ENCODE measurements around the gene NPHP3.
"Not testable (repeated sequence)": the region's sequence is repeated elsewhere in the genome, so short reads cannot be mapped to it uniquely, and the experiment has no call there.

The NPHP3 gene, protein sequence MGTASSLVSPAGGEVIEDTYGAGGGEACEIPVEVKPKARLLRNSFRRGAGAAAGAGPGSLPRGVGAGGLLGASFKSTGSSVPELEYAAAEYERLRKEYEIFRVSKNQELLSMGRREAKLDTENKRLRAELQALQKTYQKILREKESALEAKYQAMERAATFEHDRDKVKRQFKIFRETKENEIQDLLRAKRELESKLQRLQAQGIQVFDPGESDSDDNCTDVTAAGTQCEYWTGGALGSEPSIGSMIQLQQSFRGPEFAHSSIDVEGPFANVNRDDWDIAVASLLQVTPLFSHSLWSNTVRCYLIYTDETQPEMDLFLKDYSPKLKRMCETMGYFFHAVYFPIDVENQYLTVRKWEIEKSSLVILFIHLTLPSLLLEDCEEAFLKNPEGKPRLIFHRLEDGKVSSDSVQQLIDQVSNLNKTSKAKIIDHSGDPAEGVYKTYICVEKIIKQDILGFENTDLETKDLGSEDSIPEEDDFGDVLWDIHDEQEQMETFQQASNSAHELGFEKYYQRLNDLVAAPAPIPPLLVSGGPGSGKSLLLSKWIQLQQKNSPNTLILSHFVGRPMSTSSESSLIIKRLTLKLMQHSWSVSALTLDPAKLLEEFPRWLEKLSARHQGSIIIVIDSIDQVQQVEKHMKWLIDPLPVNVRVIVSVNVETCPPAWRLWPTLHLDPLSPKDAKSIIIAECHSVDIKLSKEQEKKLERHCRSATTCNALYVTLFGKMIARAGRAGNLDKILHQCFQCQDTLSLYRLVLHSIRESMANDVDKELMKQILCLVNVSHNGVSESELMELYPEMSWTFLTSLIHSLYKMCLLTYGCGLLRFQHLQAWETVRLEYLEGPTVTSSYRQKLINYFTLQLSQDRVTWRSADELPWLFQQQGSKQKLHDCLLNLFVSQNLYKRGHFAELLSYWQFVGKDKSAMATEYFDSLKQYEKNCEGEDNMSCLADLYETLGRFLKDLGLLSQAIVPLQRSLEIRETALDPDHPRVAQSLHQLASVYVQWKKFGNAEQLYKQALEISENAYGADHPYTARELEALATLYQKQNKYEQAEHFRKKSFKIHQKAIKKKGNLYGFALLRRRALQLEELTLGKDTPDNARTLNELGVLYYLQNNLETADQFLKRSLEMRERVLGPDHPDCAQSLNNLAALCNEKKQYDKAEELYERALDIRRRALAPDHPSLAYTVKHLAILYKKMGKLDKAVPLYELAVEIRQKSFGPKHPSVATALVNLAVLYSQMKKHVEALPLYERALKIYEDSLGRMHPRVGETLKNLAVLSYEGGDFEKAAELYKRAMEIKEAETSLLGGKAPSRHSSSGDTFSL (N-terminal part only)

DNA sequence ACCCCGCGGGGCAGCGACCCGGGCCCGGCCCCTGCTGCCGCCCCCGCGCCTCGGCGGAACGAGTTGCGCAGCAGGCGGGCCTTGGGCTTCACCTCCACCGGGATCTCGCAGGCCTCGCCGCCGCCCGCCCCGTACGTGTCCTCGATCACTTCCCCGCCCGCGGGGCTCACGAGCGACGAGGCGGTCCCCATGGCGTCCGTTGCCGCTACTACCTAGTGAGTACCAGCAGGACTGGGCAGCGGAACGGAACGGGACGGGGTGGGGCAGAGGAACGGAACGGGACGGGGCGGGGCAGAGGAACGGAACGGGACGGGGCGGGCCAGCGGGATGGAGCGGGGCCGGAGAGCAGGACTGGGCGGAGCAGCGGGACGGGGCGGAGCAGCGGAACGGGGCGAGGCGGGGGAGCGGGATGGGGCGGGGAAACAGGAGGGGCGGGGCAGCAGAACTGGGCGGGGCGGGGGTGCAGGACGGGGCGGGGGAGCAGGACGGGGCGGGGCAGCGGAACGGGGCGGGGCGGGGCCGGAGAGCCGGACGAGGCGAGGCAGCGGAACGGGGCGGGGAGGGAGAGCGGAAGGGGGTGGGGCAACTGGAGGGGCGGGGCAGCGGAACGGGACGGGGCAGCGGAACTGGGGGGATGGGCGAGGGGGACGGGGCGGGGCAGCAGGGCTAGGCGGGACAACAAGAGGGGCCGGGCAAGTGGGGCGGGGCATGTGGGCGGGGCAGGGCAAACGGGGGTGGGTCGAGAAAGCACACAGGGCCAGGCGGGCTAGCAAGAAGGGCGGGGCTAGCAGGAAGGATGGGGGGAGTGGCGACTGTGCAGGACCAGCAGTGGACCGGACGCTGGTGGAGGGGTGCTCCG, at the start of gene NPHP3:
TSS of gene NPHP3 (minus strand) at position 245 of the 859 bp plus-strand sequence. CDS start at position 191, 54 bp downstream.
- DNase-seq (ENCODE audit: low spot score), result peak; percentile 90

DNA sequence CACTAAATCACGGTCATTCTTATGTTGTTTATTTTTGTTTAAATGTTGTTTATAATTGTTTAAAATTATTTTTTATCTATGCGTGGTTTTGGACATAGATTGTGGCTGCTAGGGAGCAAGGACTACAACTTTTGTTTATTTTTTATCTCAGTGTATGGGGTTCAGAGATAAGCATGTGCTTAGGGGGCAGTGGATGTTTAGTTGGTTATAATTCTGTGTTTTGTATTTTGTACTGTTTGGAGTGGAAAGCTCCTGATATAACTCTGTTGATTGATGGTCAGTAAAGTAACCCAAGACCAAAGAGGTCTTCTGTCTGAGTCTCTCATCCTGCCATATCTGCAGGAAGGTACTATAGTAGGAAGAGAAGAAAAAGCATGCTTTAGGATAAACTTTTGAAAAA, 36.5 kb upstream of the NPHP3 start:
- DNase-seq (ENCODE audit: low spot score), result no peak

DNA sequence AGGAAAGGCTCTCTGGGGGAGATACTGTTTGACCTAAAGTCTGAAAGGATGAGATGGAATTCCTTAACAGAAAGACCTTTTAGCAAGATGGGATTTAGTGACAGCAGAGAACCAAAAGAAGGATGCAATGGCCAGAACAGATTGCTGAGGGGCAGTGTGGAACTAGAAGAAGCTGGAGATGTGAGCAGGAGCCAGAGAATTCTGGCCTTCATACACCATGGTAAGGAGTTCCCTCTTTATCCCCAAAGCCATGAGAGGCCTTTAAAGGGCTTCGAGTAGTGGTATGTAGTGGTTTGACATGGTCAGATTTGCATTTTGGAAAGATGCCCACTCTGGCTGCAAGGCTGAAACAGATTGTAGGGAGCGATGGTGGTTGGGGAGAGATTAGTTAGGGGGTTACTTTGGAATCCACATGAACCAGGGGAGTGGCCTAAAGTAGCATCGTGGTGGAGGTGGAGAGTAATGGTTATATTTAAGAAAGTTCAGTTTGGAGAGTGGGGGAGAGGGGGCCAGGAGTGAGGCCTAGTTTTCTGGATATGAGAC, 34.0 kb upstream of the NPHP3 start:
- DNase-seq (ENCODE audit: low spot score), result no peak

DNA sequence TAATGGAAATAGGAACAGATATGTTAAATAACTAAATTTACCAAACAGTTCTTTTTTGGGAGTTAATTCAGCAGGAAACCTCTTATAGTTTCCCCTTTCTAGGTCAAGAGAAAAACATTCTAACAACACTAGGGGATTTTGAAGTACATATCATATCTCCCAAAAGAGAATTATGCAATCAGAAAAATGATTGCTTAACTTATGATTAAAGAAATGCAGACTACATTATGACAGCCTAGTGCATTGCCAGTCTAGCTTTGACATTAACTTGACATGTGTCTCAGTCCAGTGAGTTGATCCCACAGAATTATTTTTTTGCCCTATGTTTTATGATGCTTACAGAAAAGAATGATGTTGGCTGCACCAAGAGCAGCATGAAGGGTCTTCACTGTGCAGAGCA, 31.7 kb upstream of the NPHP3 start:
- no peak for DNase-seq (ENCODE audit: low spot score)

DNA sequence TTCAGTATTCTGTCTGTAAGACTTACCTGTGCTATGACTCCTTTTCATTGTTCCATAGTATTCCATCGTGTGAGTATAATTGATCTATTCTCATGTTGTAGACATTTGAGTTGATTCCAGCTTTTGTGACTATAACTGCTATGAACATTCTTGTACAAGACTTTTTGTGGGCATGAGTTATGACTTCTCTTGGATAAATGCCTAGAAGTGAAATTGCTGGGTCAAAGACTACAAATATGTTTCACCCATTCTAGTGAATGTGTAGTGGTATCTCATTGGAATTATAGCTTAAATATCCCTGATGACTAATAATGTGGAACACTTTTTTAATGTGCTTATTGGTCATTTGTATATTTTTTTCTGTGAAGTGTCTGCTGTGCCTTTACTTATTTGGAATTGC, 27.6 kb upstream of the NPHP3 start:
- DNase-seq (ENCODE audit: low spot score), result no peak

DNA sequence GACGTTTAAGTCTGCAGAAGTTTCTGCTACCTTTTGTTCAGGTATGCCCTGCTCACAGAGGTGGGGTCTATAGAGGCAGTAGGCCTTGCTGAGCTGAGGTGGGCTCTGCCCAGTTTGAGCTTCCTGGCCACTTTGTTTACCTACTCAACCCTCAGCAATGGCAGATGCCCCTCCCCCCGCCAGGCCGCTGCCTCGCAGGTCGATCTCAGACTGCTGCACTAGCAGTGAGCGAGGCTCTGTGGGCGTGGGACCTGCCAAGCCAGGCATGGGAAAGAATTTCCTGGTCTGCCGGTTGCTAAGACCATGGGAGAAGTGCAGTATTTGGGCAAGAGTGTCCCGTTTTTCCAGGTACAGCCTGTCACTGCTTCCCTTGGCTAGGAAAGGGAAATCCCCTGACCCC, 24.5 kb upstream of the NPHP3 start:
- DNase-seq (ENCODE audit: low spot score), result not testable (repeated sequence)

DNA sequence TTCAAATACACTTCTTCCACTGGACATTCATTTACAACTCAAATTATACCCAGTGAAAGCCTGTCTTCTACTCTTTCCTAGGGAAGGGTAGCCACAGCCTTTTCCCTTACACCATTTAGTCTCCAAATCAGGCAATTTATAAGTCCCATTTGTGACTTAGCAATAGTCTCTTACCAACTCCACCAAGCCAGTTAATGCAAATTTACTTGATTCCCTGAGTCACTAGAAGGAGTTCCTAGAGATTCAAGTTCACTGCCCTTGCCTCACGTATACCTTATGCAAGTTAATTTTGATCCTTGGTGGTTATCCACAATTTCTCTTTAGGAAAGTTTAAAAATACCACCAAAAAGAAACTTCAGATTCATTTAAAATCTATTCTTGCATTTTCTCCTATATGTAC, 16.1 kb upstream of the NPHP3 start:
- no peak for DNase-seq (ENCODE audit: low spot score)

DNA sequence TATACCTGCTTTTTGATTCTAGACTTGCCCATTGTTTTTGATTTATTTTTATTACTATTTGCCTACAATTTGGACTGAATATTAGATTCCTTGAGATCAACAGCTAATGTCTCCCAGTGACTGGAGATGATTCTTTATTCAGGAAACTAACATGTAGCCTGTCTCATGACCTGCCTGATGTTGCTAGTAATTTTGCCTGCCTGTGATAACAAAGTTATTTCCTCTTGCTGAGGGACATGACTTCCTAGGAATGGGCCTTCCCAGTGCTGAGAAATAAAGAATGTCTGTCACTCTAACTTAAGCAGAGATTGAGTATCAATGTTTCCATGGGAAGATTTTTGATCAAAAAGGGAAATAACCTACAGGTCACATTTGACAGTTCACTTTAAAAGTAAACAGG, 13.4 kb upstream of the NPHP3 start:
- DNase-seq (ENCODE audit: low spot score), result no peak

DNA sequence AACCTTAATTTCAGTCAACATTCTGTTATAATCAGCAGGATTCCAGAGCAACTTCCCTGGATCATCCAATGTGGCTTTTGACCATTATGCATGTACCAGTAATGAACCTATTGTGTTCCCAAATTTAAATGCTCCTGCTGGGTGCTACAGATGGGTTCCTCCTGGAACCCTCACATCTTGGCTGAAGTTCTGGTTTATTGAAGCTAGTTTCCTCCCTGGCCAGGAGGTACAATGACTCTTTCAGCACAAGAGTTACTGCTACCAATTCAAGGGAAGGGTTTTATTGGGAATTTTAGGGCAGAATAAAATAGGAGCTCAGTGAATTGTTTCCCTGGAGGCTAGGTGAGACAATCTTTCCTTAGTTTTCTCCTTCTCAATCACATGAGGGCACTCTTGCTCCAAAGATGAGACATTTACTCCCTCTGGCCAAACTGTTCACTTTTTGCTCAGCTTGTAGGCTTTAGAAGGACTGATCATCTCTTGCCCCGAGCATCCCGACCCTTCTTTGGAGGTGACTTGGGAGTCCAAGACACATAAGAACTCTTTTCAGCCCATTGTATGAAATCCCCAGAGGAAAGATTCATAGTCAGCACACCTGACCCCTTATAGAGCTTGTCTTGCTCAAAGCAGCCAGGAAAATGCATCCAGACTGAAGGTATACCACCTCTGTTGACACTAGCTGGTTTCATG, 8.8 kb upstream of the NPHP3 start:
- peak; percentile 18 for DNase-seq (ENCODE audit: low spot score)

DNA sequence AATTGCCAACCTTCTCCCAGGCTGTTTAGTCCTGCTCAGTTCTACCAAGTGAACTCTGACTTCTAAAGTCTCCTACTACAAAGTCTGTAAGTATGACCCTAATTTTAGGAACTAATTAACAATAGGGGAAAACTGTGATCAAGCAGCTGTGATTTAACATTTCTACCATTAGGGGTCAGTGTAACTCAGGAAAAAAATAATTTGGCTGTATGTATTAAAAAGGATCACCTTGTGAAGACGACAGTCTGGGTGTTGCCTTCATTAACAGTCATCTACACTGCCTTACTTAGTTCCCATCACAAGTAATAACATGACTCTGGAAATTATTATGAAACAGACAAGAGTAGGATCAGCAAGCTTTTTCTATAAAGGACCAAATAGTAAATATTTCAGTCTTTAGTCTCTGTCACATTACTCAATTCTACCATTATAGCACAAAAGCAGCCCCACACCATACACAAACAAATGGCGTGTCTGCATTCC, 4.2 kb upstream of the NPHP3 start:
- peak; percentile 33 for DNase-seq (ENCODE audit: low spot score)

DNA sequence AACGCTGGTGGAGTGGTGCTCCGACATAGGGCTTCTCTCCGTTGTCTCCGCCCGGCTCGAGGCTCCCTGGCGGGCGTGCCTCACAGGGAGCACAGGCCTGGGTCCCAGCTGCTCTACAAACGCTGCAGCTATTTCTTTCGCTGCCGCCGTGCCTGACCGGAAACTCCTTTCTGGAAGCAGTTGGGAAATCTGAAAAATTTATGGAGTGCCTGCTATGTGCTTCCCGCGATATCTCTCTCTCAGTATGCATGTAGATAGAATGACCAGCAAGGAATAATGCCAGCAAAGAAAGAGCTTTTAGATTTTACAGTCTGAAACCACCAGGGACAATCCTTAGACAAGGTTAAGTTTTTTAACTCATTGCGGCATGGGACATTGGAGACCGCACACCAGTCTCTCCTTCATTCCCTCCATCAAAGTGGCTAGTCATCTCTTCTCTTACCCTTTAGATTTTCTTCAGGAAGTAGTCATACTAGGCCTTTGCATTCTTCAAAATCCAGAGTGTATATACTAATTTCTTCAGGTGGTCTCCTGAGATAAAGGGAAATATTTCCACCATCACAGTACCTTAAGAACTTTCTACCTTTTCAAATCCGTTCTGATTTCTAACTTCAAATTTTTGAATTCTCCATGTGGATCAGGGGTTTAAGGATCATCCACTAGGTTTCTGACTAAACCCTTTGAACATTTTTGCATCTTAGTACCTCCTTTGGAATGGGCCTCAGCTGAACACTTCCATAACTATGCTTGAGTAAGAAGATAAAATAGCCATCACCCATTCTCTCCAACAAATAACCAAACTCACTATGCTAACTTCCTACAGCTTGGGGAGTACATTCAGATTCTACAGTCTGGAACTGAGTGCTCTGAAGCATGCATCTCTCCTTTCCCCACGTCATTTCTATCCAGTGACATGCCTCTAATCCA, 1.1 kb upstream of the NPHP3 start:
- DNase-seq (ENCODE audit: low spot score), result no peak

DNA sequence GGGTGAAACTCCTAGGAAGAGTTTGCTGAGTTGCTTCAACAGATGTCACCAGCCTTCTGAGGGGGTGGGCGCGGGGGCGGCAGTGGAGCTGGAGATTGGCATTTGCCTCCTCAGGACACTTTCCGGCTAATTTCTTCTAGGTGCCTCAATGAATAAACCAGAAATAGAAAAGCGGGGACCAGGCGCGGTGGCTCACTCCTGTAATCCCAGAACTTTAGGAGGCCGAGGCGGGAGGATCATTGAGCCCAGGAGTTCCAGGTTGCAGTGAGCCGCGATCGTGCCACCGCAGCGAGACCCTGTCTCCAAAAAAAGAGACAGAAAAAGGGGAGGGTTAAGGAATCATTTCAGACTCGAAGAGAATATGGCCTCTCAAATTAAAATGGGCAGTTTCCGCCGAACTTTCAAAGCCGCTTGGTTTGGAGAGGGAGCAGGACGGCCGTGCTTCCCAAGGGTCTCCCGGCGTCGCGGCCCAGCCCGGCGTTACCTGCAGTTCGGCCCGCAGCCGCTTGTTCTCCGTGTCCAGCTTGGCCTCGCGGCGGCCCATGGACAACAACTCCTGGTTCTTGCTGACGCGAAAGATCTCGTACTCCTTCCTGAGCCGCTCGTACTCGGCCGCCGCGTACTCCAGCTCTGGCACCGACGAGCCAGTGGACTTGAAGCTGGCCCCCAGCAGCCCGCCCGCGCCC, 587 bp downstream of the NPHP3 start:
- DNase-seq (ENCODE audit: low spot score), result peak; percentile 58

DNA sequence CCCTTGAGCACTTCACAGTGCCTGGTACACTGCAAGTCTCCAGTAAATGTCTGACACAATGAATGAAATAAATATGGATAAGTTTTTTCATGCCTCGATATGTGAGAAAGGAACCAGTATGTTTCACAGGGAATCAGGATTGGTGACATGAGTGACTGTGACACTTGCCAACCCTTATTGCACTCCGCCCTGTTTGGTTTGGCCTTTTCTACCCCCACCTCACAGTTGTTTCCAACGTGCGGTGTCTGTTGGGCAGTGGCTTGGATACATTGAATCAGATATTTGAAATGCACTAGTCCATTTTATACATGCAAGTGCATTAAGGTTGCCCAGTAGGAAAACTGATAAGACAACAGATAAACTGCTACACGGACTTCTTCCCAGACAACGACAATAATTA, 2.0 kb downstream of the NPHP3 start:
- DNase-seq (ENCODE audit: low spot score), result no peak

DNA sequence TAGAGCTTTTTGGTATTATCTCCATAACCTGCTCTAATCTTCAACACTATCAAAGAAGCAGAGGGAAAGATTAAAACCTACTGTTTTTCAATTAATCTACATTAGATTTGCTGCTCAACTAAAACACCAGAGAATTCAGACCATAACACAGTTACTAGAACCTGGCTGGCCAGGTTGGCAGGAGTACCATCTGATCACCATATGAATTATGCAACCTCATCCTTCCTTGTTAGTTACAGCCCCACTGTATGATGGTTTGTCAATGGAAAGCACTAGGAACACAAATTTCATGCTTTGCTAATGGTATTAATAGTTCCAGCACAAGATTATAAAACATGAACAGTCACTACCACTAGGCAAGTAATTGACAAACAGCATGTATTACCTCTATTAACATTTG, 5.8 kb downstream of the NPHP3 start:
- no peak for DNase-seq (ENCODE audit: low spot score)

DNA sequence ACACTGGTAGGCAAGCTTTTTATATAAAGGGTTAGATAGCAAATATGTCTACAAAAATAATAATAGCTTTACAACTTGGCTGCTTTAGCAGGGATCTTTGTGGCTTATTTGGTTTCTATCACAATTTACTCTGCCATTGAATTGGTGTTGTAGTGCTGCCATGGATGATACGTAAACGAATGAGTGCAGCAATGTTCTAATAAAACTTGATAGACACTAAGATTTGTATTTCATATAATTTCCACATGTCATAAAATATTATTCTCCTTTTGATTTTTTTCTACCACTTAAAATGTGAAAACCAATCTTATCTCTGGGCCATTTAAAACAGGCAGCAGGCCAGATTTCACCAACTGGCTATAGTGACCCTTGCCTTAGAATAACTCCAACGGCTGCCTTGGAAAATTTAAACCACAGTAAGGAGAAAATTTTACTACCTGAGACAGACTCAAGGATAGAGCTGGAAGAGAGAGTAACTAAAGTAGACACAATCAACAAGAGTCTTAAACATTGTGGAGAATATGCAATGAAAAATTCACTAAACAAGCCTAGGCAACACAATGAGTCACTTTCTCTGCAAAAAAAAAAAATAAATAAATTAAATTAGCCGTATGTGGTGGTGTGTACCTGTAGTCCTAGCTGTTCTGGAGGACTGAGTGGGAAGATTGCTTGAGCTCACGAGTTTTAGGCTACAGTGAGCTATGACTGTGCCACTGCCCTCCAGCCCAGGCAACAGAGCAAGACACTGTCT, 8.1 kb downstream of the NPHP3 start:
- no peak for DNase-seq (ENCODE audit: low spot score)

DNA sequence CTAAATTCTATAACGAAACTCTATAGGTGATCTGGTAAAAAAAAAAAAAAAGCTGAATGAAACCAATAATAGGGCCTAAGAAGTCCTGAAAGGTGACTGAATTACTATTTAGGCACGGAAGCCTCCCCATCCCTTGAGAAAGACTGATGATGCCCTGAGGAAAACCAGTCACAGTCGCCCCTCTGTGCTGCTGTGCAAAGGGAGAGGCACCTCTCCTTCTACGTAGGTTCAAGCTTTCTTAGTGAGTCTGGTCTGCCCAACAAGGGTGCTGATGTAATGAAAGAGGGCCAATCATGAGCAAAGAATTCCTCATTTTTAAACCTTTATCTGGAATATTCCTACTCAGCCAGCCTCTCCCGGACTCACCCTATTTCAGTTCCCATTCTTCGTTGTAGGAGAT, 11.9 kb downstream of the NPHP3 start:
- DNase-seq (ENCODE audit: low spot score), result no peak

DNA sequence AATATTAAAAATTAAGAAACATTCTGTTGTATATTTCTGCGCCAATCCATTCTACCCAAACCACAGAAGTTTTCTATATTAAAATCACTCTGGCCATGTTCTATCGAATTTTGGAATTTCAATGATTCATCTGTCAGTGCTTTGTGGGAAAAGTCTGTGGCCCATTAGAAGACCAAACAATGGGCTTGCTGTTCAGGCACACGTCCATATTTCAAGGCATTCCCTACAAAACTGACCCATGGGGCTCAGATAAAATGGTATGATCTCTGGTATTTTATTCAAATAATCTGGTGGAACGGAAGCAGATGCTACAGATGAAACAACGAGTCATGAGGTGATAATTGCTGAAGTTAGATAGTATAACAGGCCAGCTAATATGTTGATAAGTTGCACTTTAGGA, 12.4 kb downstream of the NPHP3 start:
- DNase-seq (ENCODE audit: low spot score), result no peak

DNA sequence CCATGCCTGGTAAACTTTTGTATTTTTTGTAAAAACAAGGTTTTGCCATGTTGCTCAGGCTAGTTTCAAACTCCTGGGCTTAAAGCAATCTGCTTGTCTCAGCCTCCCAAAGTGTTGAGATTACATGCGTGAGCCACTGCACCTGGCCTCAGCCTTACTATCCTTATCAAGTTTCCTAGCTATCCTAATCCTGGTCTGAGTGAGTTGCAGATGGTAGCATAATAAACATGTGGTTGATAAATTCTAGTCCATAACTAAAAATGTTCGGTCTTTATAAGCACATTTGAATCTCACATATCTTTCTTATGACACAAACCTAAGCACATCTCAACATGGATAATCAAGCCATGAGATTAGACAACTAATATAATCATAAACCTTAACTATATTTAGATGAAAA, 18.5 kb downstream of the NPHP3 start:
- no peak for DNase-seq (ENCODE audit: low spot score)
